GM19372 (cell line): ENCODE data around the gene MED7.
"Not testable (repeated sequence)": the region's sequence is repeated elsewhere in the genome, so short reads cannot be mapped to it uniquely, and the experiment has no call there.

Experiments
- ATAC-seq: cut with Tn5 transposase; IDR thresholded peaks from one replicate; pipeline ENCODE4 v1.9.1; 2021; ENCODE audit warnings: mild to moderate bottlenecking, low read depth, moderate library complexity; ENCODE audit not compliant: unreplicated experiment

The MED7 gene, protein sequence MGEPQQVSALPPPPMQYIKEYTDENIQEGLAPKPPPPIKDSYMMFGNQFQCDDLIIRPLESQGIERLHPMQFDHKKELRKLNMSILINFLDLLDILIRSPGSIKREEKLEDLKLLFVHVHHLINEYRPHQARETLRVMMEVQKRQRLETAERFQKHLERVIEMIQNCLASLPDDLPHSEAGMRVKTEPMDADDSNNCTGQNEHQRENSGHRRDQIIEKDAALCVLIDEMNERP

DNA sequence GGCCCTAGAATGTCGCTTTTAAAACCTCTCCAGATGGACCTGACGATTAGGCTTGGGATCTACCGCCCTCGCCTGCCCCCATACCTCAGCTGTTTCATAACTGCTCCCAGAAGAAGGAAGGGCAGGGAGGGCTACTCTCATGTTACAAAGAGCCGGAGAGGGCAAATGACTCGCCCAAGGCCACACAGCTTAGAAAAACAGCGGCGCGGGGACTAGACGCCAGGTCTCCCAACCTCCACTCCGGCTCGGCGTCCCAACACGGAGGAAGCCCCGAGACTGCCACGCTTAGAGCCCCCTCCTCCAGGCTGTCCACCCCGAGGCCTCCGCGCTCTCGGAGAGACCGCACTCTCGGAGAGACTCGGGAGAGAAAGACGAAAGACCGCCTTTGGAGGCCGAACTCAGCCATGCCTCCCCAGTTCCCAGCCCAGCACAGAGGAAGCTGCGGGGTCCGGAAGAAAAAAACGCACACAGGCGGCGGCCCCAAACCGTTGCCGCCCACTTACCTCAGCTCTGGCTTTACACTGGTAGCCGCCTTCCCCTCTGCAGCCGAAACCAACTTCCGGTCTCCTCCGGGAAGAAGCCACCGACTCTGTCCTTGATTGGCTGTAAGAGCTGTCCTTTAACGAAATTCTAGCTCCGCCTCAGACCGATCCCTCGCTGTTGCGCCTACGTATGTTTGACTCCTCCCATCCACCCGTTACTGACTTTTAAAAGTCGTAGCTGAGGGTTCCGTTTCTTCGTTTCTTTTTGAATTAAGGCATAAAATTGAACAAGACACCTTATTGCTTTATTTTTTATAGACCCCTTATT, at the start of gene MED7:
TSS of gene MED7 (minus strand) at position 549 of the 810 bp plus-strand sequence. CDS start 3,434 bp downstream, outside the sequence.
- peak; percentile 99 for ATAC-seq

- ATAC-seq: no peak
Measured at GRCh38 chr5:157189223-157189622, 46.6 kb upstream of the MED7 start.

DNA sequence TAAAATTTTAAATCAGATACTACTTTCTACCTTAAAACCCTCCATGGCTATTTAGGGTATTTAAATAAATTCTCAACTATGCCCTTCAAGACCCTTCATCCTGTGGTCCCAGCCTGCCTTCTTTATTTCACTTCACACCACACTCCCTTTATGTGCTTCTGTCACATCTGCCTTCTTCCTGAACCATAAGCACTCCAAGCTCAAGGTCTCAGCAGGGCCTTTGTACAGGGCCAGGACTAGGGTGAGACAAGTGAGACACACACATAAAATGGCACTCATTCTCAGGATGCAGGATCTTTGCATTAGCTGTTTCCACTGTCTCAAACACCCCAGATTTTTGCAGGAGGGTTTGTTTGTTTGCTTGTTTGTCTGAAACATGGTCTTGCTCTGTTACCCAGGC, 45.6 kb upstream of the MED7 start:
- no peak for ATAC-seq

- no peak for ATAC-seq
Measured at GRCh38 chr5:157187046-157187754, 44.5 kb upstream of the MED7 start.

GRCh38 chr5:157186309-157187045, 43.8 kb upstream of the MED7 start:
- no peak for ATAC-seq

DNA sequence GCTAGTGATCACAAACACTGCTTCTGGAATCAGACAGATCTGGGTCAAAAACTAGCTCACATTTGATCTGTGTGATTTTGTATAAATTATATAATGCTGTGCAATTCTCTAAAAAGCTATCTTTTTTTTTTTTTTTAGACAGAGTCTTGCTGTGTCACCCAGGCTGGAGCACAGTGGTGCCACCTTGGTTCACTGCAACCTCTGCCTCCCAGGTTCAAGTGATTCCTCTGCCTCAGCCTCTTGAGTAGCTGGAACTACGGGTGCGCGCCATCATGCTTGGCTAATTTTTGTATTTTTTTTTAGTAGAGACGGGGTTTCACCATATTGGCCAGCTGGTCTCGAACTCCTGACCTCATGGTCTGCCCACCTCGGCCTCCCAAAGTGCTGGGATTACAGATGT, 42.5 kb upstream of the MED7 start:
- ATAC-seq: not testable (repeated sequence)

DNA sequence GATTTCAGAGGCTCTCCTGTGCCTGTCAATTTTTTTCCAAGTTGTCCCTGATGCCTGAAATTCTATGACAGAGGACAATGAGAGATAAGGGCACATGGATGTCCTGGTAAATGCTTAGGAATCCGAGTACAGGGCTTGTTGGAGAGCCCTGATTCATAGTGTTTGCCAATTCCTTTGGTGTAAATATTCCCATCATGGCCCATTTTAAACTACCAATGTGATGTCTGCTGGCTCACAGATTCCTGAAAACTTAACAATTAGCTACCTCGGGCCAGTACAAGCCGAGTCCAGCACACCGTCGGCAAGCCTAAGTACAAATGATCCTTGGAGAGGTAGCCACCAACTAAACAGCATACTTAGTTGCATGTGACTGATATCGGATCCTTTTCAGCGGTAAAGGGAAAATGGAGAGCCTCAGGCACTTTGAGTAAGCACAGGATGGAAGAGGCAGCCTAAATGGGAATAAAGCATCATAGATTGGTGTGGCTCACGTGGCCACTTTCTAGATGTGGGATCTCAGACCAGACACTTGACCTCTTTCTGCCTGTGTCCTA, 41.5 kb upstream of the MED7 start:
- ATAC-seq: no peak

DNA sequence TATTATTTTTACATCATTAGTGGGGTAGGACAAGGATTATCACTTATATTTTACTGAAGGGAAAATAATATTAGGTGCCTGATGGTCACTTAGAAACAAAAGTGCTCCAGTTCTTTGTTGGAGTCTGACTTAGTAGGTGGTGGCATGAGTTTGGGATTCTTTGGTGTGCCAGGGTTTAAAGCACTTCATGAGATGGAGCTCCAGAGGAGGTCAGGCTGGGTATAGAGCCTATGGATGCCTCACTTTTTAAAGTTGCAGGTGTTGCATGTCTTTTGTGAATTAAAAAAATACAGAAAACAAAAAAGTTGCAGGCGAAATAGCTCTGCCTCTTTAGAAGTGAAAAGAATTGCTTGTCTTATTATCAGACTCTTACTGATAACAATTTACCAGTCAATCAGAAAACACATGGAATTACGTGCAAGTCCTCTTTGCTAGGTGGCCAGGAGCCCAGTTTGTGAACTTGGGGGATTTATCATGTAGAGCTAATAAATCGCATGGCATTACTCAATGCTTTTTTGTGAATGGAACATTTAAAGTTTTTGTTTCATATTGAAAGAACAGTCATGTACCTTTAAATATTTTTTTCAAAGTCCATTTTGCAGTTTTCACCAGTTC, 39.6 kb upstream of the MED7 start:
- no peak for ATAC-seq

DNA sequence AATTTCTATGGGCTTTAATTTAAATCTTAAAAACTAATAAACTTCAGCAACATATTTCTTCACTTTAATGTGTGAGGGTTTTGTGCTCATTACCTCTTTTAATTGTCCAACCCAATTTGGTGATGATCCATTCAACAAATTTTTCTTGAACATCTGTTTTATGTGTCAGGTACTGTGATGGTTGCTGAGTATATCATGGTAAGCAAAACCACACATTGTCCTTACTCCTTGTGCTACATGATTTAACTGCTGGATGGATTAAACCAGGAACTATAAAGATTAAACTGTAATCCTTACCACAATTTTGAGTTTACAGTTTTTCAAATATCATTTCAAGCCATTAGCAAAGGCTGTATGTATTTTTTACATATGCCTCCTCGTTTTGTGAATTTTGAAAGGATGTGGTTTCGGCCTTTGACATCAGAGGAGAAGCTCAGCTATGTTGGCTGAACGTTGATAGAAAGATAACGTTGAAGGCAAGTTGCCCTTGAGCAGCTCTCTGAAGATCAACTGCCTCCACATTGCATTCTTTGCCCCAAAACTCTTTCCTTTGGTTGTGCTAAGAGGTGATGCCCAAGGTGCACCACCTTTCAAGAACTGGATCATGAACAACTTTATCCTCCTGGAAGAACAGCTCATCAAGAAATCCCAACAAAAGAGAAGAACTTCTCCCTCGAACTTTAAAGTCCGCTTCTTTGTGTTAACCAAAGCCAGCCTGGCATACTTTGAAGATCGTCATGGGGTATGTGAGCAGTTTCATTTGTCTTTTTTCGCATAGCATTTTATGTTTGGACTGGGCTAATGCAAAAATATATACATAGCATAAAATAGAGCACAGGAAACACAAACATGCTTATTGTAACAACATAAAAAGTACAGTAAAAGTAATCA, 38.0 kb upstream of the MED7 start, which contains the start of gene ITK:
TSS of gene ITK (plus strand) at position 467 of the 891 bp plus-strand sequence. CDS start at position 605, 138 bp downstream.
- ATAC-seq: no peak

DNA sequence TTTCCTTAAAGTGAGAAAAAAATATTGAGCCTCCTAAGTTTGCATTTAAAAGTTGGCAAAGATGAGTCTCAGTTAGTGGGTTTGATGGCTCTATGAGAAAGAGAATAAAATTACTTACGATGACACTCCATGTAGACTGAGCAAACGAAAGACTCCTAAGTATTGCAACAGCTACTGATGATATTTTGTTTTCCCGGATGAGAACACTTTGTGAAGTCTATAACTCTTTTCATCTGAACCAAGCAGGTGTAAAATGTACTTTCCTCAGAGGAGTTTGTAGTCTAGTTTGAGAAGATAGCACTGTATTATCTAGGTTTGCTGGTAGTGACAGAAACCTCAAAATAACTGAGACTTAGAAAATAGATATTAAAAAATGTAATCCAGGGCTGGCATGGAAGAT, 36.3 kb upstream of the MED7 start:
- no peak for ATAC-seq

GRCh38 chr5:157177953-157178352, 35.3 kb upstream of the MED7 start:
- ATAC-seq: no peak

- no peak for ATAC-seq
Measured at GRCh38 chr5:157175071-157175612, 32.5 kb upstream of the MED7 start.

- peak; percentile 99 for ATAC-seq
Measured at GRCh38 chr5:157172403-157172802, 29.7 kb upstream of the MED7 start.

DNA sequence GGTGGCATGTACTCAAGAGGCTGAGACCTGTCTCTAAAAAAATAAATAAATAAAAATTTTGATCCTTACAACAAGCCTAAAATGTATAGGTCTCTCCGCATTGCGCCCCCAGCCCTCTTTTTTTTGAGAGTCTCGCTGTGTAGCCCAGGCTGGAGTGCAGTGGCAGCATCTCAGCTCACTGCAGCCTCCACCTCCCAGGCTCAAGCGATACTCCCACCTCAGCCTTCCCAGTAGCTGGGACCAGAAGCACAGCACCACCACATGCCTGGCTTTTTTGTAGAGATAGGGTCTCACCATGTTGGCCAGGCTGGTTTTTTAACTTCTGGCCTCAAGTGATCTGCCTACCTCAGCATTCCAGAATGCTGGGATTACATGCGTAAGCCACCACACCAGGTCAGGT, 25.6 kb upstream of the MED7 start:
- ATAC-seq: no peak

- no peak for ATAC-seq
Measured at GRCh38 chr5:157167214-157167621, 24.6 kb upstream of the MED7 start.

DNA sequence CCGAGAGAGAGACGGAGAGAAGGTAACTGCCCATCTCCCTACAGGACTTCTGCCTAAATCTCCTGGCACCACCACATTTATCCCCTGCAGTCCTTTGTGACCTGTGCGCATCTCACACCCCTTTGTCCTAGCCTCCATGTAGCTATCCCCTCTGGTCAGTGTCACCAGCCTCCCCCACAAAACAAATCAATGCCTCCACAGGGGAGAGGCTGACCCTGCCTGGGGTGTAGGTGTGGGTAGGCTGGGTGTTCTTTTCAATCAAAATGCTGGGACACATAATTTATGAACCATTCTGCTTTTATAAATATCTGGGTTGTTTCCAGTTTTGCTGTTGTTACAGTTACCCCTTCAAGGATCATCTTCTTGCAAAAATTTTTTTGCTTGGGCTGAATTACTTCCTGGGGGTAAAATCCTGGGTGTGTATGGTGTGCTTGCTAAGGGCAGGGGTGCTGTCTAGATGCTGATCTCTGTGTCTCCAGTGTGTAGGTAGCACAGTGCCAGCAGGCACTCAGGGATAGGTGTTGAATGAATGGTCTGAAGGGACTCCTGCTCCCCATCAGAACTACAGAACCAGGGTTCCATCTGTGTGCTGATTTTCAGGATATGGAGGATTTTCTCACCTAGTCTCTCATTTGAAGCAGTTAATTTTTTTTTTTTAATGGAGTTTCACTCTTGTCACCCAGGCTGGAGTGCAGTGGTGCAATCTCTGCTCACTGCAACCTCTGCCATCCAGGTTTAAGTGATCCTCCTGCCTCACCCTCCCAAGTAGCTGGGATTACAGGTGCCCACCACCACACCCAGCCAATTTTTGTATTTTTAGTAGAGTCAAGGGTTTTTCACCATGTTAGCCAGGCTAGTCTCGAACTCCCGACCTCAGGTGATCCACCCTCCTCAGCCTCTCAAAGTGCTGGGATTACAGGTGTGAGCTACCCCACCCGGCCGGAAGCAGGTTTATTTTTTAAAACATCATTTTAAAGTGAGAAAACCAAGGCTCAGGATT, 23.8 kb upstream of the MED7 start, which contains the start of gene GARIN3:
TSS of gene GARIN3 (minus strand) at position 51 of the 1,000 bp plus-strand sequence. CDS start 96 bp downstream, outside the sequence.
- ATAC-seq: no peak

DNA sequence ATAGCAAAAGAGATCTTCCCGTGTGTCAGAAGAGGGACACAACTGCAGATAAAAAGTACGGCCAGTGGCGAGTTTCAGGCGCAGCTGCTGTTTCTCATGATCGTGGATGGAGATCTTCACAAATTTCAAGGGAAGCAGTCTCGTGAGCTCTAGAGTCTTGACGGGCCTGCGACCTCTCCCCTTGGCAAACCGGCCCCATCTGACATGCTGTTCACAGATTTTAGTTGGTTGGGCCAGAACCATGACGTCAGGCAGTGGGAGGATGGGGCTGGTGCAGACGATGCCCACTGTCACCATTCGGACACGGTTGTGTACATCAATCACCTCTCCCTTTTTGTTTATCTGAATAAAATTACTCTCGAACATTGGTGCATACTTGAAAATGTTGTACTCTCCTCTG, 23.0 kb upstream of the MED7 start:
- no peak for ATAC-seq
